Astrocyte (in vitro differentiated cells and primary cell): ENCODE measurements around the gene CELF2. TPM values are rescaled to one million over a fixed set of nuclear protein-coding genes. Genes with fewer than 3 reads are reported as not detected.

Experiments used
- DNase-seq: peaks from one replicate; pipeline ENCODE4 v3.0.0-alpha.2; 2010; ENCODE audit warnings: low read depth
- FAIRE-seq: peaks from 2 replicates; lab custom pipeline; 2011; peaks lifted over from hg19 to GRCh38; lab: Jason Lieb, UNC
- H2AFZ ChIP-seq: 2 replicates; pipeline ENCODE4 v1.6.0; 2012; ENCODE audit warnings: low read depth, low read length, inconsistent platforms
- H3K27ac ChIP-seq: 2 replicates; pipeline ENCODE4 v1.5.1; 2011; ENCODE audit warnings: low read depth, low read length, inconsistent platforms
- H3K27me3 ChIP-seq: 2 replicates; pipeline ENCODE4 v1.6.0; 2011; ENCODE audit warnings: low read length, inconsistent platforms; ENCODE audit not compliant: insufficient read depth
- H3K36me3 ChIP-seq: 2 replicates; pipeline ENCODE4 v1.5.1; 2011; ENCODE audit warnings: low read length, inconsistent platforms; ENCODE audit not compliant: insufficient read depth
- H3K4me1 ChIP-seq: 2 replicates; pipeline ENCODE4 v1.5.1; 2011; ENCODE audit warnings: low read length, inconsistent platforms; ENCODE audit not compliant: insufficient read depth
- H3K4me2 ChIP-seq: 2 replicates; pipeline ENCODE4 v1.6.0; 2012; ENCODE audit warnings: low read length, inconsistent platforms
- H3K4me3 ChIP-seq: 2 replicates; pipeline ENCODE4 v1.5.1; 2011; ENCODE audit warnings: low read depth, mild to moderate bottlenecking, low read length, inconsistent platforms; ENCODE audit not compliant: insufficient read depth
- H3K79me2 ChIP-seq: 2 replicates; pipeline ENCODE4 v1.6.0; 2012; ENCODE audit warnings: mild to moderate bottlenecking, low read length, inconsistent platforms; ENCODE audit not compliant: insufficient read depth
- H3K9ac ChIP-seq: 2 replicates; pipeline ENCODE4 v1.6.0; 2012; ENCODE audit warnings: mild to moderate bottlenecking, low read length, inconsistent platforms
- H3K9me3 ChIP-seq: 2 replicates; pipeline ENCODE4 v1.5.1; 2012; ENCODE audit warnings: low read depth, mild to moderate bottlenecking, low read length, inconsistent platforms; ENCODE audit not compliant: insufficient read depth
- H4K20me1 ChIP-seq: 2 replicates; pipeline ENCODE4 v1.6.0; 2012; ENCODE audit warnings: low read length, inconsistent platforms; ENCODE audit not compliant: insufficient read depth
- H3K27ac Mint-ChIP-seq: one replicate; pipeline ENCODE4 v1.8.0; 2021; ENCODE audit warnings: mild to moderate bottlenecking, mixed read lengths; ENCODE audit not compliant: unreplicated experiment
- H3K27me3 Mint-ChIP-seq: one replicate; pipeline ENCODE4 v1.8.0; 2021; ENCODE audit warnings: low read depth, mixed read lengths; ENCODE audit not compliant: unreplicated experiment
- H3K36me3 Mint-ChIP-seq: one replicate; pipeline ENCODE4 v1.8.0; 2021; ENCODE audit warnings: low read depth, mixed read lengths; ENCODE audit not compliant: unreplicated experiment
- H3K4me1 Mint-ChIP-seq: one replicate; pipeline ENCODE4 v1.8.0; 2021; ENCODE audit warnings: low read depth, mixed read lengths; ENCODE audit not compliant: unreplicated experiment
- H3K4me3 Mint-ChIP-seq: one replicate; pipeline ENCODE4 v1.8.0; 2021; ENCODE audit warnings: mild to moderate bottlenecking, moderate library complexity, mixed read lengths; ENCODE audit not compliant: unreplicated experiment
- H3K9me3 Mint-ChIP-seq: one replicate; pipeline ENCODE4 v1.8.0; 2021; ENCODE audit warnings: mild to moderate bottlenecking, mixed read lengths; ENCODE audit not compliant: unreplicated experiment
- CTCF ChIP-seq: IDR thresholded peaks from 2 replicates; pipeline ENCODE4 v1.5.1; 2011; ENCODE audit warnings: low read depth, mild to moderate bottlenecking, inconsistent platforms, low read length, moderate library complexity; ENCODE audit not compliant: insufficient read depth
- EZH2 ChIP-seq: IDR thresholded peaks from 2 replicates; pipeline ENCODE4 v1.6.1; 2012; ENCODE audit warnings: mild to moderate bottlenecking, low read length, inconsistent platforms; ENCODE audit not compliant: insufficient read depth
- total RNA-seq: library from RNA; stranded (reverse); gene quantifications from 2 replicates; pipeline ENCODE4 v1.2.1, GENCODE V29; 2021

The CELF2 gene
- total RNA-seq, 1 donor from 2014 or later = 76.1 TPM

GRCh38 chr10:11114269-11114668 is 96.6 kb downstream of the CELF2 start:
- H3K27me3 ChIP-seq = no peaks in the 10 kb centered on the region
- no peak overlapping the region for H2AFZ ChIP-seq
- no peak overlapping the region for H3K4me3 Mint-ChIP-seq
- H3K36me3 Mint-ChIP-seq = peaks cover 3% of the 10 kb centered on the region
- FAIRE-seq = no peak
- H3K9ac ChIP-seq = no peak overlapping the region
- peaks cover 15% of the 10 kb centered on the region for H3K4me1 Mint-ChIP-seq
- no peak for DNase-seq
- no peak overlapping the region for H3K27ac ChIP-seq
- H3K79me2 ChIP-seq = no peaks in the 10 kb centered on the region
- peaks cover 2% of the 10 kb centered on the region for H3K9me3 Mint-ChIP-seq
- no peaks in the 10 kb centered on the region for H3K36me3 ChIP-seq
- H3K4me3 ChIP-seq = no peak overlapping the region
- H3K4me1 ChIP-seq = no peaks in the 10 kb centered on the region
- no peaks in the 10 kb centered on the region for H3K9me3 ChIP-seq
- TF ChIP-seq CTCF (no peak), EZH2 (no peak)
- H3K27me3 Mint-ChIP-seq = no peaks in the 10 kb centered on the region
- no peak overlapping the region for H3K27ac Mint-ChIP-seq
- H4K20me1 ChIP-seq = no peaks in the 10 kb centered on the region
- no peak overlapping the region for H3K4me2 ChIP-seq

- FAIRE-seq = no peak
- H3K4me1 ChIP-seq = no peaks in the 10 kb centered on the region
- no peaks in the 10 kb centered on the region for H3K27me3 ChIP-seq
- no peaks in the 10 kb centered on the region for H3K27me3 Mint-ChIP-seq
- no peak for DNase-seq
- no peaks in the 10 kb centered on the region for H3K9me3 ChIP-seq
- no peak overlapping the region for H3K27ac ChIP-seq
- H3K4me2 ChIP-seq = no peak overlapping the region
- no peaks in the 10 kb centered on the region for H3K79me2 ChIP-seq
- no peak overlapping the region for H3K4me3 ChIP-seq
- H3K9me3 Mint-ChIP-seq = peaks cover 2% of the 10 kb centered on the region
- H3K4me1 Mint-ChIP-seq = peaks cover 15% of the 10 kb centered on the region
- no peaks in the 10 kb centered on the region for H4K20me1 ChIP-seq
- H3K36me3 Mint-ChIP-seq = peaks cover 3% of the 10 kb centered on the region
- H3K36me3 ChIP-seq = no peaks in the 10 kb centered on the region
- H3K4me3 Mint-ChIP-seq = no peak overlapping the region
- no peak overlapping the region for H2AFZ ChIP-seq
- no peak overlapping the region for H3K9ac ChIP-seq
- H3K27ac Mint-ChIP-seq = no peak overlapping the region
- no peak for TF ChIP-seq EZH2
- TF ChIP-seq CTCF = no peak
These were observed 97.7 kb downstream of the CELF2 start for GRCh38 chr10:11115337-11115736.

- Mint-ChIP-seq H3K27ac (no peak overlapping the region), H3K36me3 (peaks cover 3% of the 10 kb centered on the region), H3K4me1 (peaks cover 11% of the 10 kb centered on the region), H3K4me3 (no peak overlapping the region), H3K27me3 (no peaks in the 10 kb centered on the region), H3K9me3 (peaks cover 2% of the 10 kb centered on the region)
- H3K4me1 ChIP-seq = no peaks in the 10 kb centered on the region
- FAIRE-seq (no peak), DNase-seq (no peak)
- H3K27me3 ChIP-seq = no peaks in the 10 kb centered on the region
- H3K79me2 ChIP-seq = no peaks in the 10 kb centered on the region
- H4K20me1 ChIP-seq = no peaks in the 10 kb centered on the region
- no peak overlapping the region for H3K4me2 ChIP-seq
- no peak overlapping the region for H2AFZ ChIP-seq
- no peaks in the 10 kb centered on the region for H3K9me3 ChIP-seq
- no peak overlapping the region for H3K4me3 ChIP-seq
- H3K27ac ChIP-seq = no peak overlapping the region
- H3K9ac ChIP-seq = no peak overlapping the region
- TF ChIP-seq CTCF (no peak), EZH2 (no peak)
- no peaks in the 10 kb centered on the region for H3K36me3 ChIP-seq
These were observed 98.7 kb downstream of the CELF2 start for GRCh38 chr10:11116361-11116760.
